Central memory CD4-positive, alpha-beta T cell (primary cell): ENCODE results near the gene RNGTT.
"Not testable (repeated sequence)": the region's sequence is repeated elsewhere in the genome, so short reads cannot be mapped to it uniquely, and the experiment has no call there.

Experiments used
- DNase-seq: peaks from one replicate; pipeline ENCODE4 v3.0.0; 2022

Gene RNGTT

GRCh38 chr6:88910922-88911778 lies 52.3 kb downstream of the RNGTT start:
- no peak for DNase-seq

GRCh38 chr6:88908598-88909548 lies 54.5 kb downstream of the RNGTT start:
- DNase-seq, result no peak

DNA sequence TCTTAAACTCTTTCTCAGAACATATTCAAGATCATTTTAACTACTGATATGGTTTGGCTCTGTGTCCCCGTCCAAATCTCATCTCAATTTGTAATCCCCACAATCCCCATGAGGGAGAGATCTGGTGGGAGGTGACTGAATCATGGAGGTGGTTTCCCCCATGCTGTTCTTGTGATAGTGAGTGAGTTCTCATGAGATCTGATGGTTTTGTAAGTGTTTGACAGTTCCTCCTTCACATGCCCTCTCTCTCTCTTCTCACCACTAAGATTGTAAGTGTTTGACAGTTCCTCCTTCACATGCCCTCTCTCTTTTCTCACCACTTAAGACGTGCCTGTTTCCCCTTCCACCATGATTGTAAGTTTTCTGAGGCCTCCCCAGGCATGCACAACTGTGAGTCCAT lies 56.3 kb downstream of the RNGTT start:
- DNase-seq, result not testable (repeated sequence)

DNA sequence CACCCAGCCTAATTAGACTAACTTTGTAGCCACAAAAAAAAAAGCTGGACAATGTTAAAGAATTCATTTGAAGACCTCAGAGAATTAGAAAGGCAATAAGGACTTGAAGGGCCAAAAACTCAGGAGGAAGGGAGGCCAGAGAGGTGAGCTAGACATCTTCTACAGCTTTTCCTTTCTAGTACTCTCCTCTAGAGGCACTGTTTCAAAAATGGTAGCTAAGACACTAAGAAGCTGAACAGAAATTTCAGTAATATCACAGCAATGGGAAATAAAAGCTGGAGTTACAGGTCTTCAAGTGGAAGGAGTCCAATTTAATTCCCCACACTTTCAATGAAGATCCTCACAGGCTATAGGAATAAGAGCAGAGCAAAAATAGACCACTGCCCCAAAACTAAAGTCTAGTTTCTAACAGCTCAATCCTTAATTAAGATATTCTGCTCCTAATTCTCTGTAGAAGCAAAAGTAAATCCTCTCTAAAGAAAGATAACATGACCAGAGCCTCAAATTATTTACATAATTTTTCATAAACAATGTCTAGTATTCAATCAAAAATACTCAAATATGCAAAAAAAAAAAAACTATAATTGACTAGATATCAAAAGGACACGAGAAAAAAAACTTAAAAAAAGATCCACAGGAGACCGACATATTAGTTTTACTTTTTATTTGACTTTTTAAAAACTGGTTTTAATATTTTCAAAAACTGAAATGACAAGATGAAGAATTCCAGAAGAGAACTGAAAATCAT lies 63.7 kb downstream of the RNGTT start:
- DNase-seq, result no peak

- no peak for DNase-seq
Observed at GRCh38 chr6:88895911-88896310, 67.5 kb downstream of the RNGTT start.

DNA sequence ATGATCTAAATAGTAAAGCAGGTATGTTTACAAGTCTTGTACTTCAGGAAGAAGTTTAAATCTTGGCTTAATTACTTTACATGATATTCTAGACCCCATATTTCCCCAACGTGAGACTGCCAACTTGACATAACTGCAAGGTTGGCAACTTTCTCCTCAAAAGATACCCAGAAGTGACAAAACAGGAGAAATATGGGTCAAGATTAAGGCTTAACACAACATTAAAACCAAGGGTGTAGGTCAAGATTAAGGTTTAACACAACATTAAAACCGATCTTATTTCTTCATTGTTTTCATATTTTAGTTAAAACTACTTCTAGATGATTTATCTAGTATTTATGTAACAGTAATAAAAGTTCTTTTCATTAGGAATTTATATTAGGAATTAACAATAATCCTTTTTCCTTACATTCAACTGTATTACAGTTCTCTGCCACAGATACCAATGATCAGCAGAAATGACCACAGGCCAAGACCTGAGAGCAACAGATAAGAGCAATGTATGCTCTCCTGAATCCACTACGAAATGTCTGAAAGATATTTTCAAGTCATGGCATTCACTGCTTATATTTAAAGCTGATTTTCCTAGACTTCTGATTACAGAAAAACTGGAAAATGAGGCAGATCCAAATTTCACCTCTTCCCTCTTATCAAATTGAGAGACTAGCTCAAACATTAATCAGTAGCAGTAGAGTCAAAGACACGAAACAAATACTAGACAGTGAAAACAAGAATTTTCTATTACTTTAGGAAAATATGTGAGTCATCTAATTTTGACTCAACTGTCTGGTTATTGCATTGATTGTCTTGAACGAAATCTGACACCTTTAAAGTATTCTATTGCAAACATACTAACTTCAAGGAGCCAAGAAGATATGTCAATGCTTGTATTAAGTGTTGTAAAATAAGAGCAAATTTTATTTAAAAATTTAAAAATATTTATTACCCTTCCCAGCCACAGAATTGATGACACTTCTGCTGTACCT lies 72.3 kb downstream of the RNGTT start:
- DNase-seq, result no peak

DNA sequence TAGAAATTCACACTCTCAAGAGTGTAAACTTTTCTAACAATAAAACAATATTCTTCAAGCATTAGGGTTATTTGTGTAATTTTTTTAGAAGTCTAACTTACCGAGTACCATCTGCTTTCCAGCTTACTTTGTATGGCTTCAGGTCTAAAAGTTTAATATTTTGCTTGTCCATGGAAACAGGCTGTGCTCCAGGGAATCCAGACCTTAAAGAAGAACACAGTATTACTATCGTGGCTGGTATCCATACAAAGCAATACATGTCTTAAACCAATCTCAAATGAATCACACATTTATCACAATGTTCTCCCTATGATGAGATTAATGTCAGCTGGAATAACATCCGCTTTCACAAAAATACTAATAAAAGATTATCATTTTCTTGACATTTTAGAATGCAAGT lies 73.0 kb downstream of the RNGTT start:
- no peak for DNase-seq

DNA sequence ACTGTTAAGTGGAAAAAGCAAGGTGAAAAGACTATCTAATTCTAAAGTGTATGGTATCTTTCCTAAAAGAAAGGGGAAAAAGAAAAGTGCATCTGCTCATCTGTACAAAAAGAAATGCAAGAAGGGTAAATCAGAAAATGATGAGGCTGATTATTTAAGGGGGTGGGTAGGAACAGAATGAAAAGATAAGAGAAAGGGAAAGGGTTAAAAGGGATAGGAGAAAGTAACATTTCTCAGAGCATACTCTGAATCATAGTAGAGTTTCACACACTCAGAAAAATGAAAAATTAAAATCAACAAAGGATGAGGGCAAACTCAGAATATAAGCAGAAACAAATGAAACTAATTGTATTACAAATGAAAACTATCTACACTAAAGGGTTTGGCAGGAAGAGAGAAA lies 79.1 kb downstream of the RNGTT start:
- no peak for DNase-seq

DNA sequence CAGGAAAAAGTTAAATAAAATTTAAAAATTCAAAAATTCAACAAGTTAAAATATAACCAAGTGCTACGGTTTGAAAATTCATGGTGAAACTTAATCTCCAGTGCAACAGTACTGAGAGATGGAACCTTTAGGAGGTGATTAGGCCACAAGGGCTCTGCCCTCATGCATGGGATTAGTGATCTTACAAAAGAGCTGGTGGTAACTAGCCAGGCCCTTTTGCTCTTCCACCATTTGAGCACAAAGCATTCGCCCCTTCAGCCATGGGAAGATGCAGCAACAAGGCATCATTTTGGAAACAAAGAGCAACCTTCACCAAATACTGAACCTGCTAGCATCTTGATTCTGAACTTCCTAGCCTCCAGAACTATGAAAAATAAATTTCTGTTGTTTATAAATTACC lies 80.9 kb downstream of the RNGTT start:
- no peak for DNase-seq

DNA sequence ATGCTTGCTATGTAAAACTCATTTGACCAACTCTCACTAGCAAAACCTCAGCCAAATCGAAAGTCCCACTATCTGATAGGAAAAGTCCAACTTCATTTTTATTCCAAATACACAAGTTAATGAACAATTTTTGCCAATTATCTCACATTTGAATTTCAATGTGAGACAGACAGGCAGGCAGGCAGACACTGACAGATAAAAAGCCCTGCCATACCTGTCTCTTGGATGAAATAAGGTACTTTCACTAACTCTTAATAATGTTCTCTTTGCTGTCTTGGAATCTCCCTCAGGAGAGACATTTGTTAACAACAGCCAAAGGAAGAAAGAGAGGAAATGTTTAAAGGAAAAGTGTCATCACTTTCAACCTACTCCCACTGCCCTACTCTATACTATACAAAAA lies 82.0 kb downstream of the RNGTT start:
- no peak for DNase-seq

DNA sequence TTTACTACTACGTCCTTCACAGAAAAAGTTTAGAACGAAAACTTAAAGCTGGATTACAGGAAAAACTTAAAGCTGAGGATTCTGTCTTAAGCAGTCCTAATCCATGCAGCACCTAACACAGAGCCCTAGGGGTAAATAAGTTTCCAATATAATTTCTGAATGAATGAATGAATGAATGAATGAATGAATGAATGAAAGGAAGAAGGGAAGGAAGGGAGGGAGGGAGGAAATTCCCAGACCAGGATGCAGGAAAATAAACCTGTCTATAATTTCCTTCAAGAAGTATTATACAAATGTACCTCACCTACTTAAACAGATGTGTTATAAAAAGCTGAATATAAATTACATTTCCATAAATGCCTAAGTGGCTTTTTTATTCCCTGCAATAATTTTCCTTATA lies 83.4 kb downstream of the RNGTT start:
- DNase-seq, result no peak

DNA sequence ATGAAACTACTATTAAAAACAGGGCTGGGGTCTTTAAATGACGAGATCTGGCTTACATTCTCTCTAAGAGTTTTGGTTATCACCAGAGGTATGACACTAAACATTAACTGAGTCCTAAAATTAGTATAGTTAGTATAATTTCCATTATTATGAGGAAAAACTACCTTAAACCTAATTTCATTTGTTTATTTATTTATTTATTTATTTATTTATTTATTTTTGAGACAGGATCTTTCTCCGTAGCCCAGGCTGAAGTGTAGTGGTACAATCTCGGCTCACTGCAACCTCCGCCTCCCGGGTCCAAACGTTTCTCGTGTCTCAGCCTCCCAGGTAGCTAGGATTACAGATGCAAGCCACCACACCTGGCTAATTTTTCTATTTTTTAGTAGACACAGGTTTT lies 85.5 kb downstream of the RNGTT start:
- no peak for DNase-seq

GRCh38 chr6:88872962-88873361 lies 90.5 kb downstream of the RNGTT start:
- DNase-seq, result no peak

DNA sequence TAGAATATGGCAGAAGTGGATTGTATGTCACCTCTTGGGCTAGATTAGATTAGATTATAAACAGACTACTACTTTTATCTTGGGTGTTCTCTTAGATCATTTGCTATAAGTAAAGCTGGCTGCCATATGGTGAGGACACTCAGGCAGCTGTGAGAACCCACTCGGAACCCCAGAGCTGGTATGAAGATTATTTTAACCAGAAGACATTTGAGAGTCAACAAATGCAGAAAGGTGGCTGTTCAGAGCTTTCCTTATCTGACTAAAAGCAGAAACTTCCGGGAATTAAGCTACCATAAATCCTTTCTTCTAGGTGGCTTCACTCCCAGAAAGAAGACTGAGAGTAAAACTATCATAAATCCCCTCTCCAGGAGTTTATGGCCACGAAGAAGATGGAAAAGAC lies 91.9 kb downstream of the RNGTT start:
- DNase-seq, result no peak

GRCh38 chr6:88870717-88871330 lies 92.6 kb downstream of the RNGTT start:
- DNase-seq, result peak; percentile 35

DNA sequence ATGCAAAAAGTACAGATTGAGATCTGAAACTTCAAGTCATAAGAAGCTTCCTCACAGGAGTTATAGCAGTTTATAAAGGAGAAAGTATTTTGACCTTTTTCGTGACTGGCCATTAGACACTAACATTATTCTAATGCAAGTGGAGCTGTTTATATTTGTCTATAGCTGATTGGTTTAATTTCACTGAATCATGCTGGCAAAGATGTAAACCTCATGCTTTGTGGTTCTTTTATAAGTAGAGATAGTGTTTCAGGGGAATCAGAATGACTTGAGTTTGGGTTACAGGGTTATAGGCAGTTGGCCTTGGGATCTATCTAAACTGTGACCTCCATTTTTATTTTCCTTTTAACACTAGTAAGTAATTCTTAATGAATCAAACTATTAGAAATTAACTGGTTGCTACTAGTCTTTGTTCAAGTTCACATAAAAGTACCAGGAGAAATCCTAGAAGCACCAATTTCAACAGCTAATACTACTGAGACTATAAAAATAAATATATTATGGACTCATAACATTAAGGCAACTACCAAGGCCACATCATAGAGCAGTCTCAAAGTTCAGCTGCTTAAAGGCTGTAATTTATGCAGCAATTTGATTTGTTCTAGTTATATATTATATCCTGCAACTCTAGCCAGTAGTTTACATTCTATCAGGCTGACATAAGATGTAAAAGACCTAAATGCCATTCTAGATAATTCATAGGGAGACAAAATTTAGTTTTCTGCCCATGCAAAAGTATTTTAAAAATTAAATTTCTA lies 94.0 kb downstream of the RNGTT start:
- no peak for DNase-seq

- DNase-seq, result no peak
Observed at GRCh38 chr6:88867841-88868731, 95.3 kb downstream of the RNGTT start.

DNA sequence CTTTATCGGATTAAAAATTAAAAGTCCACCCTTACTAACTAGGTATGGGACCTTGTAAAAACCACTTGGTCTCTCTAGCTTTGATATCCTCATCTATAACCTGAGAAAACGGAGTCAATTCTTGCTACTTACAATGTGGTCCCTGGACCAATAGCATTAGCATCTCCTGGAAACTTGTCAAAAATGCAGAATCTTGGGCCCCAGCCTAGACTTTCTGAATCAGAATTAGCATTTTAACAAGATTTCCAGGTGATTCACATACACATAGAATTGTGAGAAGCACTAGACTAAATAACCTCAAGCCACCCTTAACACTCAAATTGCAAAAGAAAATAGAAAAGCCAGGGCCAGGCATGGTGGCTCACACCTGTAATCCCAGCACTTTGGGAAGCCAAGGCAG lies 96.6 kb downstream of the RNGTT start:
- no peak for DNase-seq

- DNase-seq, result no peak
Observed at GRCh38 chr6:88865275-88865674, 98.1 kb downstream of the RNGTT start.
